ENCODE measurements around the gene SAP30L. TPM values are rescaled to one million over a fixed set of nuclear protein-coding genes. Genes with fewer than 3 reads are reported as not detected.

The SAP30L gene
- total and polyA plus RNA-seq, 2 experiments from 2014 or later = 21.4 to 29.3 TPM

- no peak overlapping the region for H3K4me3 ChIP-seq
- H3K79me2 ChIP-seq (replicated peaks; ENCODE audit: insufficient read depth) = no peaks in the 10 kb centered on the region
- H3K36me3 Mint-ChIP-seq (ENCODE audit: low read depth) = no peaks in the 10 kb centered on the region
- H3K4me3 Mint-ChIP-seq = no peak overlapping the region
- no peak overlapping the region for H3K27ac Mint-ChIP-seq
- no peaks in the 10 kb centered on the region for H3K27me3 ChIP-seq (ENCODE audit: insufficient read depth)
- no peak overlapping the region for H3K4me2 ChIP-seq
- peaks cover 15% of the 10 kb centered on the region for H3K4me1 Mint-ChIP-seq
- peaks cover 7% of the 10 kb centered on the region for H3K27me3 Mint-ChIP-seq (ENCODE audit: insufficient read depth, low read depth, poor library complexity)
- no peak overlapping the region for H2AFZ ChIP-seq
- peaks cover 4% of the 10 kb centered on the region; the same call in 1 of the 2 replicates for H3K9me2 ChIP-seq (ENCODE audit: insufficient read depth)
- ATAC-seq (no peak), DNase-seq (ENCODE audit: low spot score) (no peak)
- H3K4me1 ChIP-seq (ENCODE audit: insufficient read depth) = peaks cover 5% of the 10 kb centered on the region
- TF ChIP-seq POLR2AphosphoS5 (IDR thresholded peaks at IDR 0.05; ENCODE audit: low read depth) (no peak), ZNF462 (CRISPR knock-in tag; IDR thresholded peaks at IDR 0.05) (no peak), CREB1 (CRISPR knock-in tag; IDR thresholded peaks at IDR 0.05; ENCODE audit: low read depth) (no peak), CTCF (conservative IDR thresholded peaks at IDR 0.05; ENCODE audit: low read depth in 2 of 2) (no peak), JUNB (IDR thresholded peaks at IDR 0.05; ENCODE audit: unreplicated experiment) (no peak), STAT1 (IDR thresholded peaks at IDR 0.05; ENCODE audit: unreplicated experiment) (no peak), REST (IDR thresholded peaks at IDR 0.05; ENCODE audit: unreplicated experiment) (no peak), ZNF114 (CRISPR knock-in tag; IDR thresholded peaks at IDR 0.05) (no peak)
- H4K20me1 ChIP-seq (replicated peaks; ENCODE audit: insufficient read depth) = no peaks in the 10 kb centered on the region; the same call in 1 of the 2 replicates
- H3K36me3 ChIP-seq (ENCODE audit: insufficient read depth) = no peaks in the 10 kb centered on the region
- no peaks in the 10 kb centered on the region for H3K9me3 Mint-ChIP-seq
- 0 out of 2 replicates have a peak, but pooled peaks cover 4% of the 10 kb centered on the region for H3F3A ChIP-seq (replicated peaks; ENCODE audit: low read depth)
- H3K27ac ChIP-seq (ENCODE audit: low read depth) = no peak overlapping the region
Measured at GRCh38 chr5:154400678-154401077, 45.1 kb upstream of the SAP30L start.
